ENCODE results near the gene UNC13D.

GRCh38 chr17:75806822-75807500, 37.2 kb downstream of the UNC13D start:
- TF ChIP-seq ATF2 (tag by site-specific recombination; IDR thresholded peaks at IDR 0.05; ENCODE audit: low read depth) (no peak), ZSCAN23 (tag by site-specific recombination; IDR thresholded peaks at IDR 0.05) (no peak), ZNF37A (tag by site-specific recombination; IDR thresholded peaks at IDR 0.05) (no peak)

Data from HEK293 (cell line).